HL-60 (cell line): Measurements from ENCODE around the gene PLPP3.

Experiments
- DNase-seq, 2 experiments: peaks; one replicate each; pipeline ENCODE4 v3.0.0-alpha.2; 2010 to 2020; ENCODE audit warnings: low read depth in 1 of 2, low spot score in 1 of 2
- H3K27ac ChIP-seq: fragments of 250-450 bp; sonication (Bioruptor Pico); replicated peaks from 2 replicates; pipeline ENCODE4 v1.5.1; 2020; ENCODE audit warnings: mild to moderate bottlenecking, moderate library complexity
- H3K27me3 ChIP-seq: fragments of 250-450 bp; sonication (Bioruptor Pico); 2 replicates; pipeline ENCODE4 v1.5.1; 2021; ENCODE audit warnings: mild to moderate bottlenecking, moderate library complexity; ENCODE audit not compliant: insufficient read depth, poor library complexity, severe bottlenecking
- H3K4me3 ChIP-seq: replicated peaks from 2 replicates; pipeline ENCODE4 v1.5.1; 2011; ENCODE audit warnings: mild to moderate bottlenecking, control low read depth, low read length; ENCODE audit not compliant: insufficient read depth
- GABPA ChIP-seq: IDR thresholded peaks from 2 replicates; pipeline ENCODE4 v1.6.1; 2012; ENCODE audit warnings: low read depth
- POLR2AphosphoS5 ChIP-seq: IDR thresholded peaks from 2 replicates; pipeline ENCODE4 v1.6.1; 2012; ENCODE audit warnings: low read depth
- SPI1 ChIP-seq: IDR thresholded peaks from 2 replicates; pipeline ENCODE4 v1.6.1; 2012; ENCODE audit warnings: low read depth, mild to moderate bottlenecking, borderline replicate concordance
- TF ChIP-seq, protein P1 (sequence below): IDR thresholded peaks from 2 replicates; pipeline ENCODE4 v1.6.1; 2012; ENCODE audit warnings: low read depth; ENCODE audit not compliant: insufficient replicate concordance
- TF ChIP-seq, protein P2 (sequence below): IDR thresholded peaks from one replicate; pipeline ENCODE4 v1.5.1; 2011; ENCODE audit warnings: low read length, control low read depth, inconsistent platforms; ENCODE audit not compliant: insufficient read depth

The PLPP3 gene

DNA sequence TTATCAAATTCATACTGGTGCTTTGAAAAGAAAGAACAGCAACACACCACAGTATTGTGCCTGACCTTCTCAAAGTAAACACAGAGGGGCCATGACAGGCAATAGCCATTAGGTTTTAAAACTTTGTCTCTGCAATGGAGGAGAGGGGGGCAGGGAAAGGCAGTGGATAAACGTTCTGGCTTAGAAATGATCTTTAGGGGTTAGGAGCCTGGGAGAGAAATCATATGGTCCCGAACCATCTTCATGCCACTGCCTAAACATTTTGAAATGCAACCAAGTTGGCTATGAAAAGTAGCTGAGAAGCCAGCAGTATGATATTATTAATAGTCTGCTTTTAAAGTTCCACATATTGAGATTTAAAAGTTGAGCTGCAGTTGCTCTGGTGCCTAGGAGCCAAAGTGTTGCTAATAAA is 39.8 kb downstream of the PLPP3 start:
- DNase-seq, result no peak
- peaks cover 2% of the 10 kb centered on the region for H3K27me3 ChIP-seq
- H3K4me3 ChIP-seq, result no peak overlapping the region
- H3K27ac ChIP-seq, result no peak overlapping the region
- TF ChIP-seq POLR2AphosphoS5 (no peak), SPI1 (no peak), GABPA (no peak)
- TF ChIP-seq, protein P1, sequence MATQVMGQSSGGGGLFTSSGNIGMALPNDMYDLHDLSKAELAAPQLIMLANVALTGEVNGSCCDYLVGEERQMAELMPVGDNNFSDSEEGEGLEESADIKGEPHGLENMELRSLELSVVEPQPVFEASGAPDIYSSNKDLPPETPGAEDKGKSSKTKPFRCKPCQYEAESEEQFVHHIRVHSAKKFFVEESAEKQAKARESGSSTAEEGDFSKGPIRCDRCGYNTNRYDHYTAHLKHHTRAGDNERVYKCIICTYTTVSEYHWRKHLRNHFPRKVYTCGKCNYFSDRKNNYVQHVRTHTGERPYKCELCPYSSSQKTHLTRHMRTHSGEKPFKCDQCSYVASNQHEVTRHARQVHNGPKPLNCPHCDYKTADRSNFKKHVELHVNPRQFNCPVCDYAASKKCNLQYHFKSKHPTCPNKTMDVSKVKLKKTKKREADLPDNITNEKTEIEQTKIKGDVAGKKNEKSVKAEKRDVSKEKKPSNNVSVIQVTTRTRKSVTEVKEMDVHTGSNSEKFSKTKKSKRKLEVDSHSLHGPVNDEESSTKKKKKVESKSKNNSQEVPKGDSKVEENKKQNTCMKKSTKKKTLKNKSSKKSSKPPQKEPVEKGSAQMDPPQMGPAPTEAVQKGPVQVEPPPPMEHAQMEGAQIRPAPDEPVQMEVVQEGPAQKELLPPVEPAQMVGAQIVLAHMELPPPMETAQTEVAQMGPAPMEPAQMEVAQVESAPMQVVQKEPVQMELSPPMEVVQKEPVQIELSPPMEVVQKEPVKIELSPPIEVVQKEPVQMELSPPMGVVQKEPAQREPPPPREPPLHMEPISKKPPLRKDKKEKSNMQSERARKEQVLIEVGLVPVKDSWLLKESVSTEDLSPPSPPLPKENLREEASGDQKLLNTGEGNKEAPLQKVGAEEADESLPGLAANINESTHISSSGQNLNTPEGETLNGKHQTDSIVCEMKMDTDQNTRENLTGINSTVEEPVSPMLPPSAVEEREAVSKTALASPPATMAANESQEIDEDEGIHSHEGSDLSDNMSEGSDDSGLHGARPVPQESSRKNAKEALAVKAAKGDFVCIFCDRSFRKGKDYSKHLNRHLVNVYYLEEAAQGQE, result no peak
- TF ChIP-seq, protein P2, sequence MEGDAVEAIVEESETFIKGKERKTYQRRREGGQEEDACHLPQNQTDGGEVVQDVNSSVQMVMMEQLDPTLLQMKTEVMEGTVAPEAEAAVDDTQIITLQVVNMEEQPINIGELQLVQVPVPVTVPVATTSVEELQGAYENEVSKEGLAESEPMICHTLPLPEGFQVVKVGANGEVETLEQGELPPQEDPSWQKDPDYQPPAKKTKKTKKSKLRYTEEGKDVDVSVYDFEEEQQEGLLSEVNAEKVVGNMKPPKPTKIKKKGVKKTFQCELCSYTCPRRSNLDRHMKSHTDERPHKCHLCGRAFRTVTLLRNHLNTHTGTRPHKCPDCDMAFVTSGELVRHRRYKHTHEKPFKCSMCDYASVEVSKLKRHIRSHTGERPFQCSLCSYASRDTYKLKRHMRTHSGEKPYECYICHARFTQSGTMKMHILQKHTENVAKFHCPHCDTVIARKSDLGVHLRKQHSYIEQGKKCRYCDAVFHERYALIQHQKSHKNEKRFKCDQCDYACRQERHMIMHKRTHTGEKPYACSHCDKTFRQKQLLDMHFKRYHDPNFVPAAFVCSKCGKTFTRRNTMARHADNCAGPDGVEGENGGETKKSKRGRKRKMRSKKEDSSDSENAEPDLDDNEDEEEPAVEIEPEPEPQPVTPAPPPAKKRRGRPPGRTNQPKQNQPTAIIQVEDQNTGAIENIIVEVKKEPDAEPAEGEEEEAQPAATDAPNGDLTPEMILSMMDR, result no peak

DNA sequence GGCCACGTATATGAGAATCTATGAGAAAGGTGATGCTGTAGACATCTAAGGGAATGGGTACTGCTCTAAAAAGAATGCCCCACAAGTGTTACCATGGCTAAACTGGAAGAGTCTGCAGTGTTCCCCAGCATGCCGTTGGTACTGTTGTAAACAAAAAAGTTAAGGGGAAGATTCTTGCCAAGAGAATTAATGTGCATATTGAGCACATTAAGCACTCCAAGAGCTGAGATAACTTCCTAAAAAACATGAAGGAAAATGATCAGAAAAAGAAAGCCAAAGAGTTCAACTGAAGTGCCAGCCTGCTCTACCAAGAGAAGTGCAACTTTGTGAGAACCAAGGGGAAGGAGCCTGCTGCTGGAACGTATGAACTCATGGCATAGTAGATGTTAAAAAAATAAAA is 40.8 kb downstream of the PLPP3 start:
- no peak overlapping the region for H3K4me3 ChIP-seq
- DNase-seq, result no peak
- no peak overlapping the region for H3K27ac ChIP-seq
- H3K27me3 ChIP-seq, result no peaks in the 10 kb centered on the region
- TF ChIP-seq GABPA, result no peak
- TF ChIP-seq, protein P1, result no peak

- H3K4me3 ChIP-seq, result no peak overlapping the region
- DNase-seq, result no peak
- no peaks in the 10 kb centered on the region for H3K27me3 ChIP-seq
- TF ChIP-seq, protein P1, result no peak
- TF ChIP-seq POLR2AphosphoS5 (no peak), GABPA (no peak), SPI1 (no peak)
- TF ChIP-seq, protein P2, result no peak
- H3K27ac ChIP-seq, result no peak overlapping the region
Observed at GRCh38 chr1:56537660-56538059, 41.7 kb downstream of the PLPP3 start.

DNA sequence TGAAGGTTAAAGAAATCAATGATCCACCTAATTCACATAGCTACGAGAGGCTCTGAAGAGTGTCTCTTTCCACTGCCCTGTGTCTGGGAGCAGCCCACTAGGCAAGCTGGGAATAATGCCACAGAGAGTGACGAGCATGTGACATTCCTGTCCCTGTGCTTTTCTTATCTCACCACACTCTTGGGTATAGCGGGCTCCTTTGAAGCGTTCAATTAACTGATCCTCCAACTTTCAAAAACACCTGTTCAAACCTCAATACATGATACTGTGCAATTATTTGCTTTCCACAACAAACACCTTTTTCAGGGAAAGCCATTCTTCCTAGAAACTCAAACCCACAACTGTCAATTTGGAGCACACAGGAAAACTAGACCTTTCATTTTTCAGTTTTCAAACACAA is 43.4 kb downstream of the PLPP3 start:
- Histone ChIP-seq H3K4me3 (no peak overlapping the region), H3K27me3 (no peaks in the 10 kb centered on the region), H3K27ac (no peak overlapping the region)
- no peak for DNase-seq
- TF ChIP-seq POLR2AphosphoS5 (no peak), SPI1 (no peak), GABPA (no peak)
- TF ChIP-seq, protein P2, result no peak
- TF ChIP-seq, protein P1, result no peak
